HUDEP-2 (cell line): ENCODE data around the gene ALMS1.
"Not testable (repeated sequence)": the region's sequence is repeated elsewhere in the genome, so short reads cannot be mapped to it uniquely, and the experiment has no call there.

ENCODE experiments used
- DNase-seq, 76 experiments: peaks; one replicate each; lab custom pipeline; 2025; ENCODE audit not compliant: unreplicated experiment in 76 of 76; lab: John Stamatoyannopoulos, UW

Gene ALMS1

DNA sequence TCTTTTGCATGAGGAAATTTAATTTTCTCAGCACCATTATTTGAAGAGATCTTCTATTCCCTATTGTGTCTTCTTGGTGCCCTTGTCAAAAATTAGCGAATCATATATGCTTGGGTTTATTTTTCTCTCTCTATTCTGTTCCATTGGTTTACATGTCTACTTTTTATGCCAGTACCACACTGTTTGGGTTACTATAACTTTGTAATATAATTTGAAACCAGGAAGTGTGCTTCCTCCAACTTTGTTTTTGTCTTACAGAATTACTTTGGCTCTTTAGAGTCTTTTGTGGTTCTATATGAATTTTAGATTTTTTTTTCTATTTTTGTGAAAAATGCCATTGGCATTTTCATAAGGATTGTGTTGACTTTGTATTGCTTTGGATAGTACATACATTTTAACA is 17.6 kb downstream of the ALMS1 start:
- DNase-seq = no peak

DNA sequence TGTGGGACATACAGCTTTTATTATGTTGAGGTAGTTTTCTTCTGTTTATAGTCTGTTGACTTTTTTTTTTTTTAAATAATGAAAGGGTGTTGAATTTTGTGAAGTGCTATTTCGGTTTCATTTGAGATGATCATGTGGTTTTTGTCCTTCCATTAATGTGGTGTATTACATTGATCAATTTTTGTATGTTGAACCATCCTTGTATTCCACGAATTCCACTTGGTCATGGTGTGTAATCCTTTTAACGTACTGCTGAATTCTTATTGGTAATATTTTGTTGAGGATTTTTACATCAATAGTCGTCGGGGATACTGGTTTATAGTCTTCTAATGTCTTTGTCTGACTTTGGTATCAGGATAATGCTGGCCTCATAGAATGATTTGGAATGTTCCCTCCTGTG is 18.8 kb downstream of the ALMS1 start:
- DNase-seq = no peak

- DNase-seq = no peak
These were observed 21.4 kb downstream of the ALMS1 start for GRCh38 chr2:73406996-73407395.

- DNase-seq = no peak
These were observed 22.6 kb downstream of the ALMS1 start for GRCh38 chr2:73408198-73408597.

- DNase-seq = no peak
These were observed 29.1 kb downstream of the ALMS1 start for GRCh38 chr2:73414696-73415095.

- no peak for DNase-seq
These were observed 30.3 kb downstream of the ALMS1 start for GRCh38 chr2:73415906-73416305.

DNA sequence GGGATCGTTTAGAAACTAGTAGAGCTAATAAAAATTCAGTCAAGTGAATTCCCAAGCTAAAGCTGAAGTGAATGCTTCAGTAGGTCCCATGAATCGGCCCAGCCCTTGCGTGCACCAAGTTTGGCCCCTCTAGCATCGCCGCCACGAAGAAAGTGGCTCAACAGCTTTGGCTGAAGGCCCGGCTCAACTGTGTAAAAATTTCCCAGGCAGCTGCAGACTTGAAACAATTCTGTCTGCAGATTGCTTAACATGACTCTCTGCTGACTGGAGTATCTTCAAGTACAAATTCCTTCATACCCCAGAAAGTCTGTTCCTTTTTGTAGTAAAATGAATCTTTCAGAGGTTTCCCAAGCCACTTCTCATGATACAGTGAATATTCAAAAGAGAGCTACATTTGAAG is 32.7 kb downstream of the ALMS1 start:
- peak in 1 of 76 experiments; percentile 6 for DNase-seq

GRCh38 chr2:73423913-73424312 is 38.3 kb downstream of the ALMS1 start:
- DNase-seq = no peak

DNA sequence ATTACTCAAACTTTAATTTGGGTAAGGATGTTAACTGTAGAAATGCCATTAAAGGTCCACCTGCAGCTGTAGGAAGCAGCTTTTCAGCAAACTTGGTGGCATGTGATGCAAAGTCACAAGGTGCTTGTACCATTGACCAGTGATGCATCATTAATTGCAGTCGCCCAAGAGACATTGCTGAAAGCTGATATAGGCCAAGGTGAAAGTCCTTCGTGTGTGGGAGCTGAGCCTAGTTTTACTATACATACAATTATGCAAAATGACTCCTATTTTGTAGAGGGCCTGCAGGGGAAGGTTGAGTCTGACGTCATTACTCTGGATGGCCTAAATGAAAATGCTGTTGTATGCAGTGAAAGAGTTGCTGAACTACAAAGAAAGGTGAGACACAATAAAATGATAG is 40.5 kb downstream of the ALMS1 start:
- no peak for DNase-seq

- DNase-seq = no peak
These were observed 50.4 kb downstream of the ALMS1 start for GRCh38 chr2:73436019-73436418.

DNA sequence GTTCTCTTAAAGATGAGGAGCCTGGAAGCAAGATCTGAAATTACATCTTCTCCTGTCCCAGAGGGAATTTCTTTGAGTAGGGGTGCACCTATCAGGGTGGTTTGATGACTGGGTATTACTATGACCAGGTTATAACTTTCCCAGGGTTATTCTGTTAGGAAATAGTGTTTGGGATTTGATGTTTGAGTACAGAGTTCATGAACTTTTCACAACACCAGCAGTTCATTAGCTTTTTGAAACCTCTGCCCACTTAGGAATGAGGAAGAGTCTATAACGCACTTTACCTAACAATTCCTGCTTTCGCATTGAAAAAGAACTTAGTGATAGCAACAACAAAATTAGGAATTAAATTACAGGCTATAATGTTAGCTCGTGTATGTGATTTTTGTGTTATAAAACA is 58.6 kb downstream of the ALMS1 start:
- no peak for DNase-seq

- no peak for DNase-seq
These were observed 63.2 kb downstream of the ALMS1 start for GRCh38 chr2:73448856-73449255.

GRCh38 chr2:73449404-73449803 is 63.8 kb downstream of the ALMS1 start:
- no peak for DNase-seq

- peak in 28 of 76 experiments; percentile 0 to 57 (median 20) for DNase-seq
These were observed 65.8 kb downstream of the ALMS1 start for GRCh38 chr2:73451263-73451972.

DNA sequence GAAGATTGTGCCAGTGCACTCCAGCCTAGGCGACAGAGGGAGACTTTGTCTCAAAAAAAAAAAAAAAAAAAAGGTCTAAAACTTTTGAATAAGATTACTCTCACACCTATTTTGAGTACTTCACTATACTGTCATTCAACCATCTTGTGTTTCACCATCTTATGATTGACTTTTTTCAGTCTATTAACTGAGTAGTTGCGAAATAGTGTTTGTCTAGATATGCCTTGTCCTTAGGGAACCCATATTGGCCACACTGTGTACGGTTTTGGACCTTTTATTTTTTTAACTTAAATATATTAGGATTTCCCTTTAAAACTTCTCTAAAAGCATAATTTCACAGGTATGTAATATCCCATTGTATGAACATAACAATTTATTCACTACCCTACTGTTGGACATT is 72.3 kb downstream of the ALMS1 start:
- DNase-seq = no peak

DNA sequence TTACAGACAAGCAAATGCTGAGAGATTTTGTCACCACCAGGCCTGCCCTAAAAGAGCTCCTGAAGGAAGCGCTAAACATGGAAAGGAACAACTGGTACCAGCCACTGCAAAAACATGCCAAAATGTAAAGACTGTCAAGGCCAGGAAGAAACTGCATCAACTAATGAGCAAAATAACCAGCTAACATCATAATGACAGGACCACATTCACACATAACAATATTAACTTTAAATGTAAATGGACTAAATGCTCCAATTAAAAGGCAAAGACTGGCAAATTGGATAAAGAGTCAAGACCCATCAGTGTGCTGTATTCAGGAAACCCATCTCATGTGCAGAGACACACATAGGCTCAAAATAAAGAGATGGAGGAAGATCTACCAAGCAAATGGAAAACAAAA is 76.8 kb downstream of the ALMS1 start:
- not testable (repeated sequence) for DNase-seq

DNA sequence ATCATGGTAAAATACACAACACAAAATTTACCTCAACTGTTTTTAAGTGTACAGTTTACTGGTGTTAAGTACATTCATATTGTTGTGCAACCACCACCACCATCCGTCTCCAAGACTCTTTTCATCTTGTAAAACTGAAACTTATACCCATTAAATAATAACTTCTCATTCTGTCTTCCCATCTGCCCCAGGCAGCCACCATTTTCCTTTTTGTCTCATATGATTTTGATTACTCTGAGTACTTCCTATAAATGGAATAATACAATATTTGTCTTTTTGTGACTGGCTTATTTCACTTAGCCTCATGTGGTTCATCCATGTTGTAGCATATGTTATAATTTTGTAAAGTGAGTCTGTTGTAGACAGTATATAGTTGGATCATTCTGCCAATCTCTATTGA is 82.7 kb downstream of the ALMS1 start:
- DNase-seq = no peak

DNA sequence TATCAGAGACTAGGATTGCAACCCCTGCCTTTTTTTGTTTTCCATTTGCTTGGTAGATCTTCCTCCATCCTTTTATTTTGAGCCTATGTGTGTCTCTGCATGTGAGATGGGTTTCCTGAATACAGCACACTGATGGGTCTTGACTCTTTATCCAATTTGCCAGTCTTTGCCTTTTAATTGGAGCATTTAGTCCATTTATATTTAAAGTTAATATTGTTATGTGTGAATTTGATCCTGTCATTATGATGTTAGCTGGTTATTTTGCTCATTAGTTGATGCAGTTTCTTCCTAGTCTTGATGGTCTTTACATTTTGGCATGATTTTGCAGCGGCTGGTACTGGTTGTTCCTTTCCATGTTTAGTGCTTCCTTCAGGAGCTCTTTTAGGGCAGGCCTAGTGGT is 98.2 kb downstream of the ALMS1 start:
- not testable (repeated sequence) for DNase-seq

- DNase-seq = no peak
These were observed 101.5 kb downstream of the ALMS1 start for GRCh38 chr2:73487112-73487657.

DNA sequence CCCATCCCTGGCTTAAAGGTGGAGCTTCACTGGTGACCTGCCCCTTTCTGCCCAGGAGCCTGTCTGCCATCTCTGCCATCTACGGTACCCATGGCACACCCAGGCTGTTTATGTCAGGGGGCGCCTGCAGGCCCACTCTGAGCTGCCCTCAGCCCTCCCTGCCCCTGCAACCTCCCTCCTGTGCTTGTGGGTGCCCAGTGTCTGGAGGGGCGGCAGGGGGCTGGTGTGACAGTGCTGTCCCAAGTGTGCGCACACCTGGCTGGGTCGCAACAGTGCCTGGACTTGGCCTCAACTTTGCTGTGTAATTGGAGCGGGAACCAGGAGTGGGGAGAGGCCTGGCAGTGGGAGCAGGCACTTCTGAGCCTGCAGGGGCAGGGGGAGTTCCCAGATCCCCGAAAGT is 102.4 kb downstream of the ALMS1 start:
- no peak for DNase-seq

DNA sequence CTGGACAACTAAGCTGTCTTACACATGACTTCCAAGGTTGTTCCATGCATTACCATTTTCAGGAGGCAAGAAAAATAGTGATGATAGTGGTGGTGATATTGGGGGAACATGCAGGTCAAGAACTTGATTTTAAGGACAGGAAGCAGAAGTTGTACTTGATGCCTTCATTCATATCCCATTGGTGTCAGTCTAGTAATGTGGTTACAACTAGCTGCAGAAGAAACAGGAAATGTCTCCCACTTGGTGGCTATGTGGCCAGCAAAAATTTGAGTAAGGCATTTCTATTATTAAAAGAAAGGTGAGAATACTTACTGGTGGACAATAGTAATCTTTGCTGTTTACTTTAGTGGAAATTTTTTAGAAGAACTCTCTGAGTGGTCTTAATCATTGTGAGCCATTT is 103.4 kb downstream of the ALMS1 start:
- DNase-seq = no peak

DNA sequence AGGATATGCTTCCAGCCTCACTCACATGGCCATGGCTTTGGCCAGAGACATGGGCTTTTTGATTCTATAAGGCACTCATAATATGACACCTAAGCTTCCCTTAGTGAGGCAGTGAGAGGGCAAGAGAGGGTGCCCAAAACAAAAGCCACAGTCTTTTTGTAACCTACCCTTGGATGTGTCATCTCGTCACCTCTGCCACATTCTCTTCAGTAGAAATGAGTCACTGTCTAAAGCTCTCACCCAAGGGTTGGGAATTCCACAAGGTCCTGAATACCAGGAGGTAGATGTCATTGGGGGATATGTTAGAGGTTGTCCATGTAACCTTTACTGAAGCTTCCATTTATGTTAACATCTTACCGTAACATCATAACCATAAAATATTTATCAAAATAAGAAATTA is 108.4 kb downstream of the ALMS1 start:
- DNase-seq = no peak
